ENCODE measurements around the gene HORMAD2. TPM values are rescaled to one million over a fixed set of nuclear protein-coding genes. Genes with fewer than 3 reads are reported as not detected.
A peak's percentile ranks its signal among the peaks of the same experiment; 100 is the strongest.
"Not testable (repeated sequence)": the region's sequence is repeated elsewhere in the genome, so short reads cannot be mapped to it uniquely, and the experiment has no call there.

Gene HORMAD2
- total and polyA plus RNA-seq, 2 experiments from 2014 or later: not detected

DNA sequence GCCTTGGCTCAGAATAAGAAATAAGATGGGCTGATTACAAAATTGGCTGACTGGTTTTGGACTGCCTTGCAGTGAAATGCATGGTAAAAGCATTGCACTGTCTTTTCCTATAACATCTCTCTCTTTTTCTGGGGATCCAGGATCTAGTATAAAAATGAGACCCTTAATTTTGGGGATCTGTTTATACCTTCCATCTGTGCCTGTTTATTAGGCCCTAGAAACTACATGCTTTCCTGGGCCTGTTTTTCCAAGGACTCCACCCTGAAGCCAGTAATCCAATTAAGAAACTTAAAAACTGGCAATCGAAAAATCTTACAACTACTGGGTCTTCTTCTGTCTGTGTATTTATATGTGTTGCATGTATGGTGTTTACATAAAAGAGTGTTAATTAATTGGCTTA, 14.5 kb downstream of the HORMAD2 start:
- Histone ChIP-seq H3K79me2 (ENCODE audit: insufficient read depth) (no peaks in the 10 kb centered on the region), H3K9me2 (ENCODE audit: insufficient read depth) (no peaks in the 10 kb centered on the region), H3K36me3 (ENCODE audit: low read depth) (no peaks in the 10 kb centered on the region), H3F3A (ENCODE audit: insufficient read depth) (peaks cover under 1% of the 10 kb centered on the region; the same call in 1 of the 2 replicates), H3K4me2 (ENCODE audit: unreplicated experiment) (no peak overlapping the region), H3K4me3 (no peak overlapping the region), H3K4me1 (ENCODE audit: insufficient read depth) (no peaks in the 10 kb centered on the region), H4K20me1 (ENCODE audit: insufficient read depth) (no peaks in the 10 kb centered on the region), H3K27me3 (replicated peaks; ENCODE audit: insufficient read depth) (no peaks in the 10 kb centered on the region), H3K9me3 (ENCODE audit: low read depth) (no peaks in the 10 kb centered on the region), H2AFZ (no peak overlapping the region), H3K27ac (no peak overlapping the region), H3K9ac (no peak overlapping the region)
- WGBS, 2 experiments (ENCODE audit: low coverage in 1 of 2, low lambda C conversion rate in 2 of 2, missing lambda C conversion rate in 2 of 2): 43 to 60% methylated on average over 1 of the region's 1 CpG
- in situ Hi-C loops (cut with MboI): loop anchor here (25.0 kb wide), 1 partner anchor 708 kb away; the partner anchor contains the start of gene AP1B1
- DNase-seq: no peak
- TF ChIP-seq EZH2phosphoT487 (IDR thresholded peaks at IDR 0.05; ENCODE audit: insufficient read depth, low read depth) (no peak), EZH2 (IDR thresholded peaks at IDR 0.05; ENCODE audit: insufficient read depth, poor library complexity, severe bottlenecking) (no peak)

DNA sequence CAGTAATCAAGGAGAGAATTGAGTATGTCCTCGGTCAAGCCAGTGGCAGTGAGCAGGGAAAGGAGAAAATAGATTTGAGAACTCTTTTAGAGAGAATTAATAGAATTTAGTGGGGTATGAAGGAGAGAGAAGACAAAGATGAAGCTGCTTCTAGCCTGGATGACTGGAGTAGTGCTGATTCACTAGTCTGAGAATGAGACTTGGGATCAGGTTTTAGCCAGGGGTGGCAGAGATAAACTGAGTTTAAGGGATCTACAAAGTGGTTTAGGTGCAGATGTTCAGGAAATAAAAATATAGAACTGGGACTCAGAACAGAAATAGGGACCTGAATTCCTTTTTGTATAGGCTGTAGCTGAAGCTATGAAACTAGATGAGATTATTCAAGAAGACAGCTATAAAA, 17.6 kb downstream of the HORMAD2 start:
- TF ChIP-seq EZH2 (IDR thresholded peaks at IDR 0.05; ENCODE audit: insufficient read depth, poor library complexity, severe bottlenecking) (no peak), EZH2phosphoT487 (IDR thresholded peaks at IDR 0.05; ENCODE audit: insufficient read depth, low read depth) (no peak)
- DNase-seq: no peak
- no peak overlapping the region for H3K9ac ChIP-seq
- H4K20me1 ChIP-seq (ENCODE audit: insufficient read depth): no peaks in the 10 kb centered on the region
- H3K79me2 ChIP-seq (ENCODE audit: insufficient read depth): no peaks in the 10 kb centered on the region
- no peaks in the 10 kb centered on the region for H3K9me3 ChIP-seq (ENCODE audit: low read depth)
- no peak overlapping the region for H3K27ac ChIP-seq
- no peaks in the 10 kb centered on the region for H3K4me1 ChIP-seq (ENCODE audit: insufficient read depth)
- in situ Hi-C loops (cut with MboI): loop anchor here (25.0 kb wide), 1 partner anchor 711 kb away; the partner anchor contains the start of gene AP1B1
- WGBS, 2 experiments (ENCODE audit: low coverage in 1 of 2, low lambda C conversion rate in 2 of 2, missing lambda C conversion rate in 2 of 2): 21 to 33% methylated on average over 1 of the region's 1 CpG
- H3F3A ChIP-seq (ENCODE audit: insufficient read depth): no peaks in the 10 kb centered on the region
- H3K9me2 ChIP-seq (ENCODE audit: insufficient read depth): no peaks in the 10 kb centered on the region
- no peaks in the 10 kb centered on the region for H3K27me3 ChIP-seq (replicated peaks; ENCODE audit: insufficient read depth)
- no peak overlapping the region for H2AFZ ChIP-seq
- H3K4me2 ChIP-seq (ENCODE audit: unreplicated experiment): no peak overlapping the region
- no peak overlapping the region for H3K4me3 ChIP-seq
- H3K36me3 ChIP-seq (ENCODE audit: low read depth): no peaks in the 10 kb centered on the region

DNA sequence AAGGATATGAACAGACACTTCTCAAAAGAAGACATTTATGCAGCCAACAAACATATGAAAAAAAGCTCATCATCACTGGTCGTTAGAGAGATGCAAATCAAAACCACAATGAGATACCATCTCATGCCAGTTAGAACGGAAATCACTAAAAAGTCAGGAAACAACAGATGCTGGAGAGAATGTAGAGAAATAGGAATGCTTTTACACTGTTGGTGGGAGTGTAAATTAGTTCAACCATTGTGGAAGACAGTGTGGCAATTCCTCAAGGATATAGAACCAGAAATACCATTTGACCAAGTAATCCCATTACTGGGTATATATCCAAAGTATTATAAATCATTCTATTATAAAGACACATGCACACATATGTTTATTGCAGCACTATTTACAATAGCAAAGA, 20.5 kb downstream of the HORMAD2 start:
- in situ Hi-C loops (cut with MboI): loop anchor here (10.0 kb wide), 1 partner anchor 294 kb away; the partner anchor contains the start of gene SEC14L2
- not testable (repeated sequence) for H3F3A ChIP-seq (ENCODE audit: insufficient read depth); H3K27ac ChIP-seq; DNase-seq; H3K27me3 ChIP-seq (replicated peaks; ENCODE audit: insufficient read depth); H3K9me3 ChIP-seq (ENCODE audit: low read depth); H3K36me3 ChIP-seq (ENCODE audit: low read depth); H3K79me2 ChIP-seq (ENCODE audit: insufficient read depth); H3K9ac ChIP-seq; H3K9me2 ChIP-seq (ENCODE audit: insufficient read depth); H4K20me1 ChIP-seq (ENCODE audit: insufficient read depth); H3K4me3 ChIP-seq; H3K4me2 ChIP-seq (ENCODE audit: unreplicated experiment); H2AFZ ChIP-seq
- 9 to 10% methylated on average over 2 of the region's 2 CpGs for WGBS, 2 experiments (ENCODE audit: low coverage in 1 of 2, low lambda C conversion rate in 2 of 2, missing lambda C conversion rate in 2 of 2)
- H3K4me1 ChIP-seq (ENCODE audit: insufficient read depth): peaks cover 16% of the 10 kb centered on the region

DNA sequence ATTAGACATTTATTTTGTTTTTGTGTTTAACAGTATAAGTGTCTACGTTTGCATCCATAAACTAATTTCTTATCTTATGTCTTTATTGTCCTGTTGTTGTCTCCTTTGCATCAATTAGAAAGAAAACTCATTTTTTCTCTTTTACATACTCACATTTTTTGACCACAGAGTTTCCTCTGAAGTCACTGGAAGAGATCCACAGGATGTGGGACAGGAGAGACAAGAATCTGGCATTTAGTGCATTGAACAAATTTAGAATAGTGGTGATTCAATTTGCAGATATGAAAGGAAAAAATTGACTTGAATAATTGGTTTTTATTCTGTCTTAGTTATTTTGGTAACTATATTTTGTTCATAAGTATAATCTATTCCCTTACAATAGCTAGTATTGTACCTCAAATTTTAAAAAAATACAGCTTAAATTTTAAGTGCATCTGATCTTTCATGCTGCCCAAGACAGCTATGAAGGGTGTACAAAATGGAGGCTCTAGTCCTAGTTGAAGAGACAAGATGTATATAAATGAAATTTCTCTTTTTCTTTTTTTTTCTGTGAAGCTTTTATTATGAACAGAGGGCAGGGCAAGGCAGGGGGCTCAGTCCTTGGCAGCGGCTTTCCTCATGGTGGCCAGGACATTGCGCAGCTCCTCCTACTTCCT, 24.4 kb downstream of the HORMAD2 start:
- no peaks in the 10 kb centered on the region for H3K79me2 ChIP-seq (ENCODE audit: insufficient read depth)
- H3K27ac ChIP-seq: no peak overlapping the region
- peak; percentile 50 for DNase-seq
- H3K9me3 ChIP-seq (ENCODE audit: low read depth): no peaks in the 10 kb centered on the region
- no peaks in the 10 kb centered on the region for H3F3A ChIP-seq (ENCODE audit: insufficient read depth)
- in situ Hi-C loops (cut with MboI): loop anchor here (10.0 kb wide), 1 partner anchor 290 kb away; the partner anchor contains the start of gene SEC14L2
- 91% methylated on average over 3 of the region's 3 CpGs for WGBS, 2 experiments (ENCODE audit: low coverage in 1 of 2, low lambda C conversion rate in 2 of 2, missing lambda C conversion rate in 2 of 2)
- no peak for TF ChIP-seq EZH2phosphoT487 (IDR thresholded peaks at IDR 0.05; ENCODE audit: insufficient read depth, low read depth)
- no peak for TF ChIP-seq EZH2 (IDR thresholded peaks at IDR 0.05; ENCODE audit: insufficient read depth, poor library complexity, severe bottlenecking)
- H3K36me3 ChIP-seq (ENCODE audit: low read depth): no peaks in the 10 kb centered on the region
- peak overlapping the region; percentile 13 for H3K4me2 ChIP-seq (ENCODE audit: unreplicated experiment)
- H4K20me1 ChIP-seq (ENCODE audit: insufficient read depth): no peaks in the 10 kb centered on the region
- H3K4me3 ChIP-seq: no peak overlapping the region
- no peak overlapping the region for H3K9ac ChIP-seq
- H2AFZ ChIP-seq: no peak overlapping the region
- peaks cover 16% of the 10 kb centered on the region for H3K4me1 ChIP-seq (ENCODE audit: insufficient read depth)
- H3K27me3 ChIP-seq (replicated peaks; ENCODE audit: insufficient read depth): no peaks in the 10 kb centered on the region
- H3K9me2 ChIP-seq (ENCODE audit: insufficient read depth): no peaks in the 10 kb centered on the region
